CD8-positive, alpha-beta memory T cell (primary cell): Measurements from ENCODE around the gene ACACB. TPM values are rescaled to one million over a fixed set of nuclear protein-coding genes. Genes with fewer than 3 reads are reported as not detected.

Experiments
- CTCF ChIA-PET: fragments of 350-600 bp; sonication (Branson Sonifier 250); formaldehyde crosslinking; loops from one replicate; lab custom pipeline; 2021; ENCODE audit warnings: antibody characterized with exemption; lab: Charles Lee
- POLR2A ChIA-PET: fragments of 350-600 bp; sonication (Branson Sonifier 250); formaldehyde crosslinking; loops from one replicate; lab custom pipeline; 2021; ENCODE audit warnings: antibody characterized with exemption; lab: Charles Lee
- DNase-seq, 5 donors: peaks; one replicate each; pipeline versions ENCODE4 v3.0.0 to v3.0.0-alpha.2; 2020 to 2022; ENCODE audit warnings: mixed read lengths in 1 of 5
- H3K27ac ChIP-seq: one replicate; pipeline ENCODE4 v1.7.0; 2013; ENCODE audit warnings: low read depth, mild to moderate bottlenecking, low read length, moderate library complexity
- H3K27me3 ChIP-seq: 2 replicates; pipeline ENCODE4 v1.7.0; 2013; ENCODE audit warnings: low read length, mild to moderate bottlenecking; ENCODE audit not compliant: insufficient read depth, poor library complexity, severe bottlenecking
- H3K36me3 ChIP-seq: 2 replicates; pipeline ENCODE4 v1.7.0; 2013; ENCODE audit warnings: mild to moderate bottlenecking, low read length, moderate library complexity; ENCODE audit not compliant: insufficient read depth
- H3K4me1 ChIP-seq: 2 replicates; pipeline ENCODE4 v1.7.0; 2013; ENCODE audit warnings: mild to moderate bottlenecking, low read length, moderate library complexity; ENCODE audit not compliant: insufficient read depth
- H3K4me3 ChIP-seq: 2 replicates; pipeline ENCODE4 v1.7.0; 2013; ENCODE audit warnings: mild to moderate bottlenecking, low read length
- H3K9me3 ChIP-seq: 2 replicates; pipeline ENCODE4 v1.7.0; 2013; ENCODE audit warnings: mild to moderate bottlenecking, low read length
- H3K27ac Mint-ChIP-seq, 8 donors: one replicate each; pipeline ENCODE4 v1.8.0; 2020 to 2021; ENCODE audit warnings: mixed read lengths in 8 of 8, mild to moderate bottlenecking in 6 of 8, inconsistent platforms in 3 of 8, moderate library complexity in 3 of 8
- H3K27me3 Mint-ChIP-seq, 2 donors: one replicate each; pipeline ENCODE4 v1.8.0; 2020 to 2021; ENCODE audit warnings: mixed read lengths in 2 of 2, mild to moderate bottlenecking in 1 of 2, moderate library complexity in 1 of 2
- H3K36me3 Mint-ChIP-seq, 3 donors: one replicate each; pipeline ENCODE4 v1.8.0; 2020 to 2021; ENCODE audit warnings: mixed read lengths in 3 of 3, inconsistent platforms in 1 of 3, mild to moderate bottlenecking in 1 of 3
- H3K4me1 Mint-ChIP-seq, 3 donors: one replicate each; pipeline ENCODE4 v1.8.0; 2020 to 2021; ENCODE audit warnings: mixed read lengths in 3 of 3, inconsistent platforms in 1 of 3, mild to moderate bottlenecking in 1 of 3
- H3K4me3 Mint-ChIP-seq, 7 donors: one replicate each; pipeline ENCODE4 v1.8.0; 2020 to 2021; ENCODE audit warnings: mixed read lengths in 7 of 7, mild to moderate bottlenecking in 6 of 7, moderate library complexity in 4 of 7, inconsistent platforms in 2 of 7
- H3K9me3 Mint-ChIP-seq, 5 donors: one replicate each; pipeline ENCODE4 v1.8.0; 2020 to 2022; ENCODE audit warnings: mixed read lengths in 5 of 5, mild to moderate bottlenecking in 3 of 5, moderate library complexity in 2 of 5, inconsistent platforms in 1 of 5
- polyA plus RNA-seq: library from polyadenylated mRNA; unstranded; fragments of 300-500 nt; fragmentation: Illumina TruSeq; gene quantifications from one replicate; pipeline ENCODE4 v1.2.3, GENCODE V29; 2021
- total RNA-seq, 2 experiments: library from RNA; stranded (reverse); gene quantifications; one replicate each; pipeline ENCODE4 v1.2.3, GENCODE V29; 2021

ACACB gene
- total and polyA plus RNA-seq, 3 experiments from 2014 or later: 1.4 to 7.9 (median 7.8) TPM

- H3K4me1 ChIP-seq: no peaks in the 10 kb centered on the region
- no peak overlapping the region for H3K27ac Mint-ChIP-seq
- peaks cover 14 to 35% of the 10 kb centered on the region in 2 donors for H3K27me3 Mint-ChIP-seq
- H3K9me3 ChIP-seq: no peaks in the 10 kb centered on the region
- H3K4me1 Mint-ChIP-seq: no peaks in the 10 kb centered on the region
- no peaks in the 10 kb centered on the region for H3K27me3 ChIP-seq
- H3K36me3 ChIP-seq: no peaks in the 10 kb centered on the region
- no peaks in the 10 kb centered on the region for H3K9me3 Mint-ChIP-seq
- ChIA-PET POLR2A (no interaction called here), CTCF (no interaction called here)
- DNase-seq: no peak
- H3K36me3 Mint-ChIP-seq: no peaks in the 10 kb centered on the region
- no peak overlapping the region for H3K27ac ChIP-seq
- H3K4me3 Mint-ChIP-seq: no peak overlapping the region
- no peak overlapping the region for H3K4me3 ChIP-seq
Measured at GRCh38 chr12:109295764-109296425, 179.5 kb downstream of the ACACB start.

GRCh38 chr12:109296431-109296830 lies 180.0 kb downstream of the ACACB start:
- H3K27me3 Mint-ChIP-seq: peaks cover 13 to 33% of the 10 kb centered on the region in 2 donors
- no peak for DNase-seq
- H3K4me3 ChIP-seq: no peak overlapping the region
- no peaks in the 10 kb centered on the region for H3K4me1 ChIP-seq
- no peak overlapping the region for H3K27ac ChIP-seq
- ChIA-PET POLR2A (no interaction called here), CTCF (no interaction called here)
- H3K36me3 ChIP-seq: no peaks in the 10 kb centered on the region
- no peaks in the 10 kb centered on the region for H3K36me3 Mint-ChIP-seq
- no peak overlapping the region for H3K27ac Mint-ChIP-seq
- no peaks in the 10 kb centered on the region for H3K9me3 Mint-ChIP-seq
- no peak overlapping the region for H3K4me3 Mint-ChIP-seq
- H3K27me3 ChIP-seq: no peaks in the 10 kb centered on the region
- no peaks in the 10 kb centered on the region for H3K4me1 Mint-ChIP-seq
- no peaks in the 10 kb centered on the region for H3K9me3 ChIP-seq

GRCh38 chr12:109299849-109300248 lies 183.5 kb downstream of the ACACB start:
- Histone ChIP-seq H3K4me3 (no peak overlapping the region), H3K27ac (no peak overlapping the region), H3K27me3 (no peaks in the 10 kb centered on the region), H3K9me3 (no peaks in the 10 kb centered on the region), H3K36me3 (no peaks in the 10 kb centered on the region), H3K4me1 (no peaks in the 10 kb centered on the region)
- CTCF ChIA-PET: no interaction called here
- DNase-seq: no peak
- Mint-ChIP-seq H3K27me3 (peaks cover 22 to 40% of the 10 kb centered on the region in 2 donors), H3K36me3 (no peaks in the 10 kb centered on the region), H3K27ac (no peak overlapping the region), H3K4me3 (no peak overlapping the region), H3K4me1 (no peaks in the 10 kb centered on the region), H3K9me3 (no peaks in the 10 kb centered on the region)
- POLR2A ChIA-PET: no interaction called here

GRCh38 chr12:109301643-109302168 lies 185.3 kb downstream of the ACACB start:
- Mint-ChIP-seq H3K27me3 (peaks cover 27 to 43% of the 10 kb centered on the region in 2 donors), H3K4me3 (no peak overlapping the region), H3K9me3 (no peaks in the 10 kb centered on the region), H3K4me1 (no peaks in the 10 kb centered on the region), H3K27ac (no peak overlapping the region), H3K36me3 (no peaks in the 10 kb centered on the region)
- ChIA-PET CTCF (no interaction called here), POLR2A (no interaction called here)
- H3K36me3 ChIP-seq: no peaks in the 10 kb centered on the region
- peaks cover 4% of the 10 kb centered on the region for H3K27me3 ChIP-seq
- no peaks in the 10 kb centered on the region for H3K9me3 ChIP-seq
- no peak overlapping the region for H3K4me3 ChIP-seq
- no peaks in the 10 kb centered on the region for H3K4me1 ChIP-seq
- H3K27ac ChIP-seq: no peak overlapping the region
- no peak for DNase-seq

- DNase-seq: no peak
- H3K27me3 ChIP-seq: peaks cover 8% of the 10 kb centered on the region
- Mint-ChIP-seq H3K4me3 (no peak overlapping the region), H3K9me3 (no peaks in the 10 kb centered on the region), H3K4me1 (no peaks in the 10 kb centered on the region), H3K27ac (no peak overlapping the region), H3K36me3 (no peaks in the 10 kb centered on the region), H3K27me3 (peaks cover 29 to 49% of the 10 kb centered on the region in 2 donors)
- no peaks in the 10 kb centered on the region for H3K9me3 ChIP-seq
- no peak overlapping the region for H3K27ac ChIP-seq
- H3K4me1 ChIP-seq: no peaks in the 10 kb centered on the region
- H3K36me3 ChIP-seq: no peaks in the 10 kb centered on the region
- ChIA-PET POLR2A (no interaction called here), CTCF (no interaction called here)
- H3K4me3 ChIP-seq: no peak overlapping the region
Measured at GRCh38 chr12:109302358-109302757, 186.0 kb downstream of the ACACB start.

GRCh38 chr12:109302770-109303169 lies 186.4 kb downstream of the ACACB start:
- Histone ChIP-seq H3K36me3 (no peaks in the 10 kb centered on the region), H3K4me3 (no peak overlapping the region), H3K27me3 (peaks cover 12% of the 10 kb centered on the region), H3K4me1 (no peaks in the 10 kb centered on the region), H3K27ac (no peak overlapping the region), H3K9me3 (no peaks in the 10 kb centered on the region)
- no peaks in the 10 kb centered on the region for H3K9me3 Mint-ChIP-seq
- no peak for DNase-seq
- H3K36me3 Mint-ChIP-seq: no peaks in the 10 kb centered on the region
- H3K4me3 Mint-ChIP-seq: no peak overlapping the region
- H3K27ac Mint-ChIP-seq: no peak overlapping the region
- H3K27me3 Mint-ChIP-seq: peaks cover 33 to 54% of the 10 kb centered on the region in 2 donors
- ChIA-PET CTCF (no interaction called here), POLR2A (no interaction called here)
- H3K4me1 Mint-ChIP-seq: no peaks in the 10 kb centered on the region

GRCh38 chr12:109304485-109304884 lies 188.1 kb downstream of the ACACB start:
- Histone ChIP-seq H3K9me3 (no peaks in the 10 kb centered on the region), H3K4me1 (no peaks in the 10 kb centered on the region), H3K4me3 (no peak overlapping the region), H3K27ac (no peak overlapping the region), H3K36me3 (no peaks in the 10 kb centered on the region), H3K27me3 (peaks cover 13% of the 10 kb centered on the region)
- no peak for DNase-seq
- ChIA-PET CTCF (no interaction called here), POLR2A (no interaction called here)
- no peak overlapping the region for H3K4me3 Mint-ChIP-seq
- peaks cover 42 to 67% of the 10 kb centered on the region in 2 donors for H3K27me3 Mint-ChIP-seq
- peaks cover 0 to 4% (median 2%) of the 10 kb centered on the region in 3 donors for H3K4me1 Mint-ChIP-seq
- H3K36me3 Mint-ChIP-seq: no peaks in the 10 kb centered on the region
- H3K9me3 Mint-ChIP-seq: no peaks in the 10 kb centered on the region
- no peak overlapping the region for H3K27ac Mint-ChIP-seq

GRCh38 chr12:109305547-109305946 lies 189.2 kb downstream of the ACACB start:
- ChIA-PET POLR2A (no interaction called here), CTCF (no interaction called here)
- Mint-ChIP-seq H3K27ac (no peak overlapping the region), H3K9me3 (no peaks in the 10 kb centered on the region), H3K27me3 (peaks cover 45 to 72% of the 10 kb centered on the region in 2 donors), H3K4me3 (no peak overlapping the region), H3K4me1 (peaks cover 4 to 10% (median 6%) of the 10 kb centered on the region in 3 donors), H3K36me3 (no peaks in the 10 kb centered on the region)
- Histone ChIP-seq H3K9me3 (no peaks in the 10 kb centered on the region), H3K4me3 (no peak overlapping the region), H3K27me3 (peaks cover 15% of the 10 kb centered on the region), H3K27ac (no peak overlapping the region), H3K36me3 (no peaks in the 10 kb centered on the region), H3K4me1 (peaks cover 4% of the 10 kb centered on the region)
- DNase-seq: no peak
